K562 (cell line): ENCODE measurements around the gene ZNF821. TPM values are rescaled to one million over a fixed set of nuclear protein-coding genes. Genes with fewer than 3 reads are reported as not detected.

Experiments
- ATAC-seq: fragments of 200-7000 bp; cut with Tn5 transposase; 3 replicates; pipeline ENCODE4 v1.9.1; 2020; ENCODE audit warnings: moderate library complexity
- BruUV-seq: library from RNA; stranded (reverse); fragments of 400-500 nt; replicated peaks from 2 replicates; lab custom pipeline; 2021; lab: Mats Ljungman, UMichigan
- CTCF ChIA-PET: fragments of 300-600 bp; formaldehyde crosslinking; extraction: SDS; loops from one replicate; lab custom pipeline; 2021; ENCODE audit warnings: low intra/inter-chr PET ratio; lab: Yijun Ruan, JAX
- POLR2A ChIA-PET: fragments of 300-600, 350-650 bp; sonication (Branson Sonifier 250); formaldehyde crosslinking; extraction: SDS; loops from one replicate; lab custom pipeline; 2021; ENCODE audit warnings: antibody characterized with exemption, inconsistent platforms; lab: Yijun Ruan, JAX
- DNase-seq, 4 experiments: peaks; one replicate each; pipeline versions ENCODE4 v3.0.0 to v3.0.0-alpha.2; 2011 to 2018; ENCODE audit warnings: low spot score in 3 of 4, mixed read lengths in 3 of 4; ENCODE audit errors: extremely low read depth in 1 of 4
- FAIRE-seq: peaks from 2 replicates; lab custom pipeline; 2011; peaks lifted over from hg19 to GRCh38; lab: Jason Lieb, UNC
- H2AFZ ChIP-seq: 2 replicates; pipeline ENCODE4 v1.6.0; 2011; ENCODE audit warnings: low read depth, low read length, control low read depth, inconsistent platforms
- H3K27ac ChIP-seq: fragments of 200-600 bp; 3 replicates; pipeline ENCODE4 v1.8.0; 2011; ENCODE audit warnings: low read depth, mild to moderate bottlenecking, control low read depth, inconsistent platforms, low read length, moderate library complexity, mixed read lengths; ENCODE audit errors: extremely low read depth
- H3K27me3 ChIP-seq, 2 experiments: fragments of 300-600 bp in 1 of 2; 2 replicates in 1 of 2; 3 replicates in 1 of 2; pipeline versions ENCODE4 v1.6.0 to v1.8.0; 2011; ENCODE audit warnings: inconsistent platforms in 2 of 2, low read length in 2 of 2, mild to moderate bottlenecking in 1 of 2, mixed read lengths in 1 of 2, moderate library complexity in 1 of 2; ENCODE audit not compliant: control insufficient read depth in 2 of 2, insufficient read depth in 2 of 2
- H3K36me3 ChIP-seq: fragments of 300-600 bp; 3 replicates; pipeline ENCODE4 v1.8.0; 2011; ENCODE audit warnings: mild to moderate bottlenecking, low read length, inconsistent platforms; ENCODE audit not compliant: control insufficient read depth, insufficient read depth
- H3K4me1 ChIP-seq, 2 experiments: fragments of 200-600 bp in 1 of 2; replicated peaks in 1 of 2; 2 replicates in 1 of 2; 3 replicates in 1 of 2; pipeline versions ENCODE4 v1.5.1 to v1.8.0; 2011; ENCODE audit warnings: inconsistent platforms in 2 of 2, low read length in 2 of 2, mild to moderate bottlenecking in 1 of 2, mixed read lengths in 1 of 2, moderate library complexity in 1 of 2; ENCODE audit not compliant: control insufficient read depth in 2 of 2, insufficient read depth in 2 of 2
- H3K4me2 ChIP-seq: 2 replicates; pipeline ENCODE4 v1.6.1; 2011; ENCODE audit warnings: low read length, control low read depth, inconsistent platforms, mixed read lengths; ENCODE audit not compliant: insufficient read depth
- H3K4me3 ChIP-seq: fragments of 200-600 bp; sonication (generic), shearing (Covaris generic); 2 replicates; pipeline ENCODE4 v1.5.1; 2016; ENCODE audit warnings: control low read depth, inconsistent platforms
- H3K79me2 ChIP-seq: fragments of 200-600 bp; 3 replicates; pipeline ENCODE4 v1.8.0; 2011; ENCODE audit warnings: low read length, inconsistent platforms; ENCODE audit not compliant: control insufficient read depth, insufficient read depth
- H3K9ac ChIP-seq, 2 experiments: 2 replicates each; pipeline versions ENCODE4 v1.6.0 to v1.6.1; 2011; ENCODE audit warnings: low read depth in 2 of 2, low read length in 2 of 2, control low read depth in 1 of 2, inconsistent platforms in 1 of 2, mild to moderate bottlenecking in 1 of 2, mixed read lengths in 1 of 2; ENCODE audit not compliant: insufficient read depth in 1 of 2
- H3K9me1 ChIP-seq: one replicate; pipeline ENCODE4 v1.6.0; 2011; ENCODE audit warnings: inconsistent platforms, mild to moderate bottlenecking, low read length, moderate library complexity; ENCODE audit not compliant: control insufficient read depth, insufficient read depth
- H3K9me3 ChIP-seq: replicated peaks from 2 replicates; pipeline ENCODE4 v1.5.1; 2011; ENCODE audit warnings: low read depth, low read length, inconsistent platforms; ENCODE audit not compliant: control insufficient read depth, insufficient read depth
- H4K20me1 ChIP-seq: replicated peaks from 2 replicates; pipeline ENCODE4 v1.6.1; 2011; ENCODE audit warnings: low read length, inconsistent platforms, mixed read lengths; ENCODE audit not compliant: control insufficient read depth, insufficient read depth
- POLR2G ChIP-seq: fragments of 200-400 bp; formaldehyde crosslinking; IDR thresholded peaks from 2 replicates; pipeline ENCODE4 v1.6.1; 2017; ENCODE audit warnings: low read depth, mild to moderate bottlenecking, antibody characterized with exemption, low read length, moderate library complexity
- SIX5 ChIP-seq, 2 experiments: IDR thresholded peaks; 2 replicates each; pipeline ENCODE4 v1.6.1; 2011; ENCODE audit warnings: low read length in 2 of 2, borderline replicate concordance in 1 of 2, low read depth in 1 of 2, mild to moderate bottlenecking in 1 of 2, moderate library complexity in 1 of 2; ENCODE audit not compliant: insufficient read depth in 1 of 2
- WGBS: fragments of 100-300 bp; shearing (Covaris generic); methylation state at CpG from one replicate; pipeline ENCODE4 v1.1.6; 2016; ENCODE audit warnings: low coverage, mixed read lengths; ENCODE audit not compliant: insufficient coverage; ENCODE audit errors: missing lambda C conversion rate; 5-methylcytosine and 5-hydroxymethylcytosine counted together
- in situ Hi-C: fragments of 300-500 bp; cut with MboI; formaldehyde crosslinking; loops from 4 replicates; pipeline ENCODE4 v1.15.0; 2018; ENCODE audit warnings: inconsistent platforms, mixed read lengths
- intact Hi-C: fragments of 100-400 bp; cut with micrococcal nuclease; formaldehyde crosslinking; loops from 2 replicates; pipeline ENCODE4 v1.14.2; 2022
- polyA plus RNA-seq, 8 experiments: library from polyadenylated mRNA; depleted of rRNA in 4 of 8; stranded (reverse) in 5 of 8; unstranded in 3 of 8; fragments of >200 nt; fragmentation: Nextera tagmentation in 2 of 8; fragmentation: Illumina TruSeq in 1 of 8; extraction: Ambion mirVana in 2 of 8; extraction: Trizol in 1 of 8; gene quantifications; 2 replicates each; pipeline versions ENCODE4 v1.2.1 to v1.2.3, GENCODE V29; 2011 to 2014; ENCODE audit warnings: inconsistent platforms in 1 of 8, missing spikeins in 1 of 8
- total RNA-seq, 7 experiments: library from RNA; depleted of rRNA in 6 of 7; stranded (reverse); fragments of >200 nt in 6 of 7; fragmentation: Illumina TruSeq in 2 of 7; extraction: Trizol in 2 of 7; gene quantifications; 2 replicates each; pipeline versions ENCODE4 v1.2.1 to v1.2.3, GENCODE V29; 2011 to 2021; ENCODE audit warnings: low replicate concordance in 1 of 7

ZNF821 gene
- total and polyA plus RNA-seq, 9 of the 15 experiments (the other 6 are each of a cell fraction or from before 2014, with no cell fraction given): 0.38 to 5.6 (median 3.6) TPM

- H3K27me3 ChIP-seq: no peaks in the 10 kb centered on the region
- no peak for ATAC-seq
- H3K27ac ChIP-seq: no peak overlapping the region
- 91% methylated on average over 24 of the region's 32 CpGs for WGBS
- no peaks in the 10 kb centered on the region; the same call in 1 of the 2 replicates for H4K20me1 ChIP-seq
- no peak overlapping the region for H3K4me3 ChIP-seq
- in situ Hi-C loops (no loop called here), intact Hi-C loops (no loop called here)
- FAIRE-seq: no peak
- no peaks in the 10 kb centered on the region for H3K79me2 ChIP-seq
- H3K4me2 ChIP-seq: no peak overlapping the region
- H3K36me3 ChIP-seq: peaks cover 11% of the 10 kb centered on the region
- no peaks in the 10 kb centered on the region for H3K9me1 ChIP-seq
- no peak for DNase-seq
- no peaks in the 10 kb centered on the region for H3K9me3 ChIP-seq
- H3K4me1 ChIP-seq: no peaks in the 10 kb centered on the region
- ChIA-PET POLR2A (interaction anchor here (0.6 kb wide), 1 partner anchor 9 kb away, joined by 3 read pairs; no protein-coding TSS in a partner anchor), CTCF (interaction anchor here (0.6 kb wide), 1 partner anchor 68 kb away, joined by 4 read pairs; no protein-coding TSS in a partner anchor)
- TF ChIP-seq POLR2G (0 out of 2 replicates have a peak, but pooled peaks have one; percentile 20), SIX5 (IDR thresholded peaks at IDR 0.05; ENCODE audit: borderline replicate concordance in 1 of 2, insufficient read depth in 1 of 2, low read depth in 1 of 2, low read length in 2 of 2) (no peak)
- peak overlapping the region in 1 of 2 experiments; percentile 14; a peak in 1 of 4 replicates for H3K9ac ChIP-seq
- H2AFZ ChIP-seq: no peak overlapping the region
- no TSS peak for BruUV-seq
Observed at GRCh38 chr16:71859762-71860521, 24.0 kb downstream of the ZNF821 start.
